Panc1 (cell line): Measurements from ENCODE around the gene HOXA9. TPM values are rescaled to one million over a fixed set of nuclear protein-coding genes. Genes with fewer than 3 reads are reported as not detected.

Experiments
- ATAC-seq: fragments of 200-7000 bp; cut with Tn5 transposase; 2 replicates; pipeline ENCODE4 v1.9.1; 2020; ENCODE audit warnings: mild to moderate bottlenecking, moderate library complexity
- BruUV-seq: library from RNA; stranded (reverse); fragments of 400-500 nt; replicated peaks from 2 replicates; lab custom pipeline; 2021; lab: Mats Ljungman, UMichigan
- CTCF ChIA-PET: fragments of 300-600 bp; sonication (Branson Sonifier 250); formaldehyde crosslinking; loops from one replicate; lab custom pipeline; 2022; ENCODE audit warnings: antibody characterized with exemption; lab: Charles Lee
- POLR2A ChIA-PET: fragments of 300-600 bp; sonication (Branson Sonifier 250); formaldehyde crosslinking; loops from one replicate; lab custom pipeline; 2022; ENCODE audit warnings: antibody characterized with exemption; lab: Charles Lee
- DNase-seq: peaks from one replicate; pipeline ENCODE4 v3.0.0-alpha.2; 2010; ENCODE audit warnings: low read depth, low spot score
- H3K27ac ChIP-seq: 2 replicates; pipeline ENCODE4 v1.5.1; 2011; ENCODE audit warnings: mild to moderate bottlenecking, low read length, inconsistent platforms
- H3K27me3 ChIP-seq: fragments of 200-500 bp; sonication (Bioruptor generic); 2 replicates; pipeline ENCODE4 v1.6.0; 2014; ENCODE audit warnings: low read length, inconsistent platforms; ENCODE audit not compliant: control insufficient read depth, insufficient read depth
- H3K36me3 ChIP-seq: fragments of 200-500 bp; sonication (Bioruptor generic); 2 replicates; pipeline ENCODE4 v1.5.1; 2014; ENCODE audit warnings: inconsistent platforms, mild to moderate bottlenecking, low read length, moderate library complexity; ENCODE audit not compliant: control insufficient read depth, insufficient read depth
- H3K4me1 ChIP-seq: 2 replicates; pipeline ENCODE4 v1.5.1; 2011; ENCODE audit warnings: inconsistent platforms, mild to moderate bottlenecking, low read length, moderate library complexity; ENCODE audit not compliant: control insufficient read depth, insufficient read depth
- H3K4me3 ChIP-seq, 2 experiments: 2 replicates each; pipeline ENCODE4 v1.5.1; 2011 to 2012; ENCODE audit warnings: low read depth in 2 of 2, low read length in 2 of 2, mild to moderate bottlenecking in 2 of 2, inconsistent platforms in 1 of 2, moderate library complexity in 1 of 2
- H3K9me3 ChIP-seq: fragments of 200-500 bp; sonication (Bioruptor generic); 2 replicates; pipeline ENCODE4 v1.5.1; 2014; ENCODE audit warnings: low read depth, mild to moderate bottlenecking, inconsistent platforms, low read length, moderate library complexity; ENCODE audit not compliant: control insufficient read depth, insufficient read depth
- POLR2AphosphoS5 ChIP-seq: IDR thresholded peaks from 2 replicates; pipeline ENCODE4 v1.6.1; 2012; ENCODE audit warnings: mild to moderate bottlenecking, low read depth, low read length, moderate library complexity
- SIN3A ChIP-seq: IDR thresholded peaks from 2 replicates; pipeline ENCODE4 v1.6.1; 2012; ENCODE audit warnings: low read depth, mild to moderate bottlenecking, low read length, moderate library complexity, borderline replicate concordance; ENCODE audit not compliant: insufficient read depth
- TCF7L2 ChIP-seq: IDR thresholded peaks from 2 replicates; pipeline ENCODE4 v1.6.1; 2011; ENCODE audit warnings: mild to moderate bottlenecking, low read depth, low read length, inconsistent platforms
- in situ Hi-C: cut with HindIII; loops from 2 replicates; pipeline ENCODE4 v1.10.0; 2016; ENCODE audit warnings: low sequenced_read_pairs, low pct_unique_long_range_greater_than_20kb
- intact Hi-C: fragments of 100-400 bp; cut with micrococcal nuclease; formaldehyde crosslinking; loops from one replicate; pipeline ENCODE4 v1.10.0; 2022; ENCODE audit not compliant: unreplicated experiment
- total RNA-seq: library from RNA; stranded (reverse); gene quantifications from one replicate; pipeline ENCODE4 v1.2.1, GENCODE V29; 2021; ENCODE audit not compliant: unreplicated experiment
- TF ChIP-seq, protein P1 (sequence below), 2 experiments: IDR thresholded peaks; 2 replicates each; pipeline ENCODE4 v1.6.1; 2011 to 2012; ENCODE audit warnings: low read depth in 2 of 2, control low read depth in 1 of 2, low read length in 1 of 2, mild to moderate bottlenecking in 1 of 2, moderate library complexity in 1 of 2; ENCODE audit not compliant: insufficient read depth in 1 of 2
- TF ChIP-seq, protein P2 (sequence below): fragments of 450-650 bp; IDR thresholded peaks from 2 replicates; pipeline ENCODE4 v1.5.1; 2017; ENCODE audit warnings: mild to moderate bottlenecking

HOXA9 gene
- total RNA-seq, 1 experiment from 2014 or later = not detected

DNA sequence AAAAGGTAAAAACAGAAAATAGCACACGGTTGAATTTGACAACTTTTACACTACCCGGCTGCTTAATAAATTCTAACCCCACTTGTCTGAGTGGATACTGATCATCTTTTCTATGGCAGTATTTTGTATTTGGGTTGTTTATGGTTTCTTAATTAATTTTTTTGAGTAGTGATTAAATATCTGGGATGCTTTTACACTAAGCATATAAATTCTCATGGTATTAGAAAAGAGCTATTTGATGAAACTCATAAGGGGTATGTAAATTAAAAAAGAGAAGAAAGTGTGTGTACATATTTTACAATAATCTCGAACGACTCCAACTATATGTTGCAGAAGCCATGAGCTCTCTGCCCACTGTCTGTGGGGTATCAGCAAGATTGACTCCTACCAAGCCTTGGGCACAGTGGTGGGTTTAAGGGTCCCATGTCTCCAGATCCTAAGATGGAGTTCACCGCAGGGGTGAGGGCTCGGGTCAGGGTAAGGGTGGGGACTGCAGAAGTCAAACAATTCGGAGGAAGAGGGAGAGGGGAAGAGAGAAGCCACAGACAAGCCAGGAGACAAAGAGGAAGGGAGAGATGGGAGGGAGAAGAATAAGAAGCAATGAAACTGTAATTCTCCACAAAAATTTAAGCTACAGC, 42.1 kb upstream of the HOXA9 start:
- ATAC-seq (no peak), DNase-seq (no peak)
- no TSS peak for BruUV-seq
- CTCF ChIA-PET = interaction anchor here (1.4 kb wide), 1 partner anchor 399 kb away, joined by 4 read pairs; no protein-coding TSS in a partner anchor
- Histone ChIP-seq H3K27ac (no peak overlapping the region), H3K4me1 (peaks cover 6% of the 10 kb centered on the region), H3K9me3 (no peaks in the 10 kb centered on the region), H3K4me3 (no peak overlapping the region), H3K36me3 (no peaks in the 10 kb centered on the region), H3K27me3 (no peaks in the 10 kb centered on the region; the same call in 1 of the 2 replicates)
- POLR2A ChIA-PET = no interaction called here
- in situ Hi-C loops = no loop called here
- intact Hi-C loops = no loop called here
- TF ChIP-seq SIN3A (no peak), TCF7L2 (no peak), POLR2AphosphoS5 (no peak)
- TF ChIP-seq, protein P1, sequence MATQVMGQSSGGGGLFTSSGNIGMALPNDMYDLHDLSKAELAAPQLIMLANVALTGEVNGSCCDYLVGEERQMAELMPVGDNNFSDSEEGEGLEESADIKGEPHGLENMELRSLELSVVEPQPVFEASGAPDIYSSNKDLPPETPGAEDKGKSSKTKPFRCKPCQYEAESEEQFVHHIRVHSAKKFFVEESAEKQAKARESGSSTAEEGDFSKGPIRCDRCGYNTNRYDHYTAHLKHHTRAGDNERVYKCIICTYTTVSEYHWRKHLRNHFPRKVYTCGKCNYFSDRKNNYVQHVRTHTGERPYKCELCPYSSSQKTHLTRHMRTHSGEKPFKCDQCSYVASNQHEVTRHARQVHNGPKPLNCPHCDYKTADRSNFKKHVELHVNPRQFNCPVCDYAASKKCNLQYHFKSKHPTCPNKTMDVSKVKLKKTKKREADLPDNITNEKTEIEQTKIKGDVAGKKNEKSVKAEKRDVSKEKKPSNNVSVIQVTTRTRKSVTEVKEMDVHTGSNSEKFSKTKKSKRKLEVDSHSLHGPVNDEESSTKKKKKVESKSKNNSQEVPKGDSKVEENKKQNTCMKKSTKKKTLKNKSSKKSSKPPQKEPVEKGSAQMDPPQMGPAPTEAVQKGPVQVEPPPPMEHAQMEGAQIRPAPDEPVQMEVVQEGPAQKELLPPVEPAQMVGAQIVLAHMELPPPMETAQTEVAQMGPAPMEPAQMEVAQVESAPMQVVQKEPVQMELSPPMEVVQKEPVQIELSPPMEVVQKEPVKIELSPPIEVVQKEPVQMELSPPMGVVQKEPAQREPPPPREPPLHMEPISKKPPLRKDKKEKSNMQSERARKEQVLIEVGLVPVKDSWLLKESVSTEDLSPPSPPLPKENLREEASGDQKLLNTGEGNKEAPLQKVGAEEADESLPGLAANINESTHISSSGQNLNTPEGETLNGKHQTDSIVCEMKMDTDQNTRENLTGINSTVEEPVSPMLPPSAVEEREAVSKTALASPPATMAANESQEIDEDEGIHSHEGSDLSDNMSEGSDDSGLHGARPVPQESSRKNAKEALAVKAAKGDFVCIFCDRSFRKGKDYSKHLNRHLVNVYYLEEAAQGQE (IDR thresholded peaks at IDR 0.05; ENCODE audit: insufficient read depth in 1 of 2, low read depth in 2 of 2, low read length in 1 of 2) = no peak
- TF ChIP-seq, protein P2, sequence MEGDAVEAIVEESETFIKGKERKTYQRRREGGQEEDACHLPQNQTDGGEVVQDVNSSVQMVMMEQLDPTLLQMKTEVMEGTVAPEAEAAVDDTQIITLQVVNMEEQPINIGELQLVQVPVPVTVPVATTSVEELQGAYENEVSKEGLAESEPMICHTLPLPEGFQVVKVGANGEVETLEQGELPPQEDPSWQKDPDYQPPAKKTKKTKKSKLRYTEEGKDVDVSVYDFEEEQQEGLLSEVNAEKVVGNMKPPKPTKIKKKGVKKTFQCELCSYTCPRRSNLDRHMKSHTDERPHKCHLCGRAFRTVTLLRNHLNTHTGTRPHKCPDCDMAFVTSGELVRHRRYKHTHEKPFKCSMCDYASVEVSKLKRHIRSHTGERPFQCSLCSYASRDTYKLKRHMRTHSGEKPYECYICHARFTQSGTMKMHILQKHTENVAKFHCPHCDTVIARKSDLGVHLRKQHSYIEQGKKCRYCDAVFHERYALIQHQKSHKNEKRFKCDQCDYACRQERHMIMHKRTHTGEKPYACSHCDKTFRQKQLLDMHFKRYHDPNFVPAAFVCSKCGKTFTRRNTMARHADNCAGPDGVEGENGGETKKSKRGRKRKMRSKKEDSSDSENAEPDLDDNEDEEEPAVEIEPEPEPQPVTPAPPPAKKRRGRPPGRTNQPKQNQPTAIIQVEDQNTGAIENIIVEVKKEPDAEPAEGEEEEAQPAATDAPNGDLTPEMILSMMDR = no peak

DNA sequence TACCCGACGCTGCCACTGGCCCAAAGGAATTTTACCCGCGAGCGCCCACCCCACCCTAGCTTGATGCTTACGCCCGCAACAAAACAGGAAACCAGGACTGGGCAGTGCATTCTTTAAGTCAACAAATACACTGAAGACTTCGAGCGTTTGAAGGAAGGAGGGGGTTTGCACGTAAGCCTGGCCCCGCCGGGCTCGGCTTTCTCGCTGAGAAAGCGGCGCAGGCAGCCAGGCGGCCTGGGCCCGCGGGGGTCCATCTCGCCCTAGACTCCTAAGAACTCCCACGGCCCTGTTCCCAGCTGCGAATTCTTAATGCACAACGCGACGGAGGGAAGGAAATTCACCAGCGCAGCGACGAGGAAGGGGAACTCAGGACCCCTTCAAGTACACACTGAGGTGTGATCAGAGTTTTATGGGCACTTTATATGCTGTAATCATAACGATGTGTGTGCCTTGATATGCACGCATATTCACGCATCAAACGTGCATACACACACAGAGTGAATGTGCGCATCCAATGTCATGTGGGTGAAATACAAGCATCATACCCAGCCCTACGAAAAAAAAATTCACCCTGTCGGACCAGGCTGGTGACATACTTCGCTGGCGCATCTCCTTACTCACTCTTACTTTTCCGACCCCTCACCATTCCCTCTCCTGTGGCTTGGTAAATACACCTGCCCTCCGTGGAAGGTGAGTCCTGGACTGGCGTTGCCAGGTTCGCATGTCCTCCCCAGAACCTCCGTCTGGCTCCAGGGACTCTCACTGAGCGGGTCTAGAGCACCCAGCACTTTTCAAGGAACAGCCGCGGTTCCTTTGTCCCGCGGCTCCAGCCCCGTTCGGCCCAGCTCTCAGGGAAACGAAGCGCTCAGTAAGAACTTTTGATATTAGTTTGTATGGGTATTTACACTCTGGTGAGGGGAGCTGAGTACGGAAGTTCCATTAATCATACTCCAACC, 40.3 kb upstream of the HOXA9 start:
- ATAC-seq (no peak), DNase-seq (no peak)
- CTCF ChIA-PET = no interaction called here
- no peaks in the 10 kb centered on the region for H3K9me3 ChIP-seq
- H3K27ac ChIP-seq = no peak overlapping the region
- no peaks in the 10 kb centered on the region for H3K36me3 ChIP-seq
- in situ Hi-C loops = no loop called here
- POLR2A ChIA-PET = no interaction called here
- no TSS peak for BruUV-seq
- intact Hi-C loops = no loop called here
- no peaks in the 10 kb centered on the region; the same call in 1 of the 2 replicates for H3K27me3 ChIP-seq
- no peak overlapping the region for H3K4me3 ChIP-seq
- TF ChIP-seq TCF7L2 (no peak), POLR2AphosphoS5 (no peak), SIN3A (no peak)
- TF ChIP-seq, protein P2 = no peak
- TF ChIP-seq, protein P1 (IDR thresholded peaks at IDR 0.05; ENCODE audit: insufficient read depth in 1 of 2, low read depth in 2 of 2, low read length in 1 of 2) = no peak
- H3K4me1 ChIP-seq = peaks cover 16% of the 10 kb centered on the region; the same call in 1 of the 2 replicates
